AG04449 (cell line): ENCODE measurements around the gene FOXB2.
A peak's percentile ranks its signal among the peaks of the same experiment; 100 is the strongest.

ENCODE experiments used
- CTCF ChIA-PET: fragments of 350-600 bp; formaldehyde crosslinking; extraction: SDS; loops from one replicate; lab custom pipeline; 2021; ENCODE audit warnings: antibody characterized with exemption; lab: Yijun Ruan, JAX
- POLR2A ChIA-PET: fragments of 400-600, 350-600 bp; formaldehyde crosslinking; extraction: SDS; loops from one replicate; lab custom pipeline; 2020; ENCODE audit warnings: antibody characterized with exemption, inconsistent platforms; lab: Yijun Ruan, JAX
- DNase-seq: peaks from one replicate; pipeline ENCODE4 v3.0.0-alpha.2; 2010; ENCODE audit warnings: low read depth, low spot score
- H3K4me3 ChIP-seq: 2 replicates; pipeline ENCODE4 v1.5.1; 2011; ENCODE audit warnings: low read depth, mild to moderate bottlenecking, control low read depth, low read length
- CTCF ChIP-seq: IDR thresholded peaks from one replicate; pipeline ENCODE4 v1.5.1; 2011; ENCODE audit warnings: mild to moderate bottlenecking, moderate library complexity, low read length, control low read depth, inconsistent platforms; ENCODE audit not compliant: insufficient read depth; ENCODE audit errors: missing control alignments

Gene FOXB2

GRCh38 chr9:77013932-77014596, 5.4 kb upstream of the FOXB2 start:
- ChIA-PET POLR2A (no interaction called here), CTCF (interaction anchor here (1.0 to 2.3 kb wide), 6 partner anchors 12 to 228 kb away, joined by 3 to 8 read pairs (median 6); no protein-coding TSS in a partner anchor)
- H3K4me3 ChIP-seq = no peak overlapping the region
- no peak for DNase-seq
- TF ChIP-seq CTCF = no peak

GRCh38 chr9:77014597-77015263, 4.7 kb upstream of the FOXB2 start:
- ChIA-PET POLR2A (no interaction called here), CTCF (interaction anchor here (1.0 to 2.3 kb wide), 6 partner anchors 12 to 205 kb away, joined by 3 to 8 read pairs (median 6); no protein-coding TSS in a partner anchor)

GRCh38 chr9:77015327-77016048, 4.0 kb upstream of the FOXB2 start:
- DNase-seq = no peak
- H3K4me3 ChIP-seq = no peak overlapping the region
- ChIA-PET CTCF (interaction anchor here (0.7 to 2.3 kb wide), 6 partner anchors 10 to 199 kb away, joined by 3 to 8 read pairs (median 4); no protein-coding TSS in a partner anchor), POLR2A (no interaction called here)
- no peak for TF ChIP-seq CTCF

More at GRCh38 chr9:77014597-77015263, 4.7 kb upstream of the FOXB2 start:
- no peak for DNase-seq
- peak; percentile 31 for TF ChIP-seq CTCF
- H3K4me3 ChIP-seq = no peak overlapping the region

- no peak for DNase-seq
- CTCF ChIA-PET = interaction anchor here (0.7 to 2.4 kb wide), 4 partner anchors 9 to 207 kb away, joined by 3 to 15 read pairs (median 4); no protein-coding TSS in a partner anchor
These were observed 3.3 kb upstream of the FOXB2 start for GRCh38 chr9:77016121-77016525.

More at GRCh38 chr9:77016121-77016525, 3.3 kb upstream of the FOXB2 start:
- TF ChIP-seq CTCF = no peak
- H3K4me3 ChIP-seq = no peak overlapping the region
- POLR2A ChIA-PET = no interaction called here
